Activated CD4-positive, alpha-beta memory T cell treated with anti-CD3 and anti-CD28 coated beads for 36 hours (primary cell): ENCODE data around the gene HOXB2. TPM values are rescaled to one million over a fixed set of nuclear protein-coding genes. Genes with fewer than 3 reads are reported as not detected.
"Not testable (repeated sequence)": the region's sequence is repeated elsewhere in the genome, so short reads cannot be mapped to it uniquely, and the experiment has no call there.

Experiments used
- CTCF ChIA-PET: fragments of 350-600 bp; sonication (Branson Sonifier 250); formaldehyde crosslinking; loops from one replicate; lab custom pipeline; 2021; ENCODE audit warnings: antibody characterized with exemption, inconsistent platforms; lab: Charles Lee
- POLR2A ChIA-PET: fragments of 350-600 bp; sonication (Branson Sonifier 250); formaldehyde crosslinking; loops from one replicate; lab custom pipeline; 2021; ENCODE audit warnings: antibody characterized with exemption; lab: Charles Lee
- DNase-seq: peaks from one replicate; pipeline ENCODE4 v3.0.0-alpha.2; 2020
- H3K27ac Mint-ChIP-seq: one replicate; pipeline ENCODE4 v1.8.0; 2021; ENCODE audit warnings: mixed read lengths
- H3K27me3 Mint-ChIP-seq: one replicate; pipeline ENCODE4 v1.8.0; 2021; ENCODE audit warnings: mixed read lengths
- H3K36me3 Mint-ChIP-seq: one replicate; pipeline ENCODE4 v1.8.0; 2021; ENCODE audit warnings: mixed read lengths
- H3K4me1 Mint-ChIP-seq: one replicate; pipeline ENCODE4 v1.8.0; 2021; ENCODE audit warnings: low read depth, mixed read lengths
- H3K4me3 Mint-ChIP-seq: one replicate; pipeline ENCODE4 v1.8.0; 2021; ENCODE audit warnings: mild to moderate bottlenecking, mixed read lengths
- H3K9me3 Mint-ChIP-seq: one replicate; pipeline ENCODE4 v1.8.0; 2021; ENCODE audit warnings: mixed read lengths
- intact Hi-C: fragments of 100-400 bp; cut with micrococcal nuclease; formaldehyde crosslinking; loops from one replicate; pipeline ENCODE4 v1.15.1; 2023
- total RNA-seq, 2 experiments: library from RNA; stranded (reverse); gene quantifications; one replicate each; pipeline ENCODE4 v1.2.3, GENCODE V29; 2021

HOXB2 gene
- total RNA-seq, 2 experiments from 2014 or later: 13.3 to 16.8 TPM

DNA sequence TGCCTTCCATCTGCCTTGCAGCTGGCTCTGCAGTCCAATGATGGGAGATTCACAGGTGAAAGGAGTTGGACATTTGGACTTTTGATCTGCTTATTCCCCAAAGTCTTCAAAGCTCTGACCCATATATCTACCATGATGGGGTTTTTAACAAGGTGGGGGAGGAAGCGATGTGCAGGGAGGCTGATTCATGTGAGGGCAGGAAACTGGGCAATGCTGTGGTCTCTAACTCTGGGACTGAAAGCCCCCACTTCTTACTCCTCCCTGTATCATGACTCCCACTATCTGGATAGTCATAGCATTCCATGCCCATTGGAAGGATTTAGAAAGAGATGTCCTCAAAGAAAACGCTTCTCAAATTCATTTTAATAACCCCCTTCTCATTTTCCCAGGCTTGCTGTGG lies 30.4 kb downstream of the HOXB2 start:
- no peaks in the 10 kb centered on the region for H3K9me3 Mint-ChIP-seq
- intact Hi-C loops: no loop called here
- peaks cover 10% of the 10 kb centered on the region for H3K27me3 Mint-ChIP-seq
- CTCF ChIA-PET: no interaction called here
- no peak overlapping the region for H3K4me3 Mint-ChIP-seq
- peaks cover 34% of the 10 kb centered on the region for H3K4me1 Mint-ChIP-seq
- POLR2A ChIA-PET: no interaction called here
- DNase-seq: no peak
- H3K36me3 Mint-ChIP-seq: no peaks in the 10 kb centered on the region
- H3K27ac Mint-ChIP-seq: no peak overlapping the region

DNA sequence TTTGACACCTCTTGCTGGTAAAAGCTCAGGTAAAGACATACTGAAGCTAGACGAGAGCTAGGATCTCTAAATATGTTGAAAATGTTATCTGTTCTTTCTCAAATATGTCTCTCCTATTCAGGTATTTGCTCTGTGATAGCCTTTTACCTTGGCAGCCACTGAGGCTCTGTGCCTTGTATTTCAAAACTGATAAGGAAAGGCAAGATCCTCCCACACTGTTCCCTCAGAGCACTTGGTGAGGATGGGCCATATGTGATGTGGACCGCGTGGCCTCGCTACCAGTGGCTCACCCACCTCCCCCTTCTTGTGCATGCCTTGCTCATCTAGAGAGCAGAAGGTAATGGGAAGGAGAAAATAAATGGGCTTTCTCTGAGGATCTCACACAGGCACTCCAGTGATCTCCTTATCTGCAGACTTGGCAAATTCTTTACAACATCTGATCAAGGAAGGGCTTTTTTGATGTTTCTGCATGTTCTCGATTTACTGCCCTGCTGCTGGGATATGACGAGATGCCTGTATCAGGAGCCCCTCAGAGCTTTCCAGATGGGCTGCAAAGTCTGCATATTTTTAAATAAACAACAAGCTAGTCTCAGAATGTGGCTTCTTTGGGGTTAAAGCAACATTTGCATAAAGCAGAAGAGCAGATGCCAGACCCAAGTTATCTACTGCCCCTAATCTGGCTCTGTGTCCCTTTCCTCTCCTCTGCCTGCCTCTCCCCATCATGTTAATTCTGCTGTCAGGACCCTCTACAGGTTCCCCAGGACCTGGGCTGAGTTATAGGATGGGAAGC lies 31.0 kb downstream of the HOXB2 start:
- H3K27me3 Mint-ChIP-seq: peaks cover 10% of the 10 kb centered on the region
- H3K4me3 Mint-ChIP-seq: no peak overlapping the region
- H3K36me3 Mint-ChIP-seq: no peaks in the 10 kb centered on the region
- ChIA-PET CTCF (interaction anchor here (1.3 kb wide), 1 partner anchor 21 kb away, joined by 6 read pairs; no protein-coding TSS in a partner anchor), POLR2A (interaction anchor here (0.5 to 1.2 kb wide), 2 partner anchors 29 to 828 kb away, joined by 3 read pairs; no protein-coding TSS in a partner anchor)
- H3K27ac Mint-ChIP-seq: no peak overlapping the region
- H3K9me3 Mint-ChIP-seq: no peaks in the 10 kb centered on the region
- H3K4me1 Mint-ChIP-seq: peaks cover 34% of the 10 kb centered on the region
- DNase-seq: no peak
- intact Hi-C loops: no loop called here

- peak; percentile 27 for DNase-seq
- Mint-ChIP-seq H3K27me3 (peaks cover 10% of the 10 kb centered on the region), H3K36me3 (no peaks in the 10 kb centered on the region), H3K4me3 (peak overlapping the region; percentile 25), H3K4me1 (peaks cover 36% of the 10 kb centered on the region), H3K9me3 (no peaks in the 10 kb centered on the region), H3K27ac (no peak overlapping the region)
- ChIA-PET POLR2A (interaction anchor here (0.5 to 1.2 kb wide), 2 partner anchors 30 to 829 kb away, joined by 3 read pairs; no protein-coding TSS in a partner anchor), CTCF (interaction anchor here (0.7 to 1.3 kb wide), 2 partner anchors 21 to 56 kb away, joined by 4 to 6 read pairs; no protein-coding TSS in a partner anchor)
- intact Hi-C loops: no loop called here
These were observed 31.8 kb downstream of the HOXB2 start for GRCh38 chr17:48513097-48513496.

GRCh38 chr17:48510761-48511604 lies 33.9 kb downstream of the HOXB2 start:
- peak overlapping the region; percentile 77 for H3K27ac Mint-ChIP-seq
- peak overlapping the region; percentile 29 for H3K4me3 Mint-ChIP-seq
- H3K27me3 Mint-ChIP-seq: peaks cover 5% of the 10 kb centered on the region
- DNase-seq: peak; percentile 62
- peaks cover 41% of the 10 kb centered on the region for H3K4me1 Mint-ChIP-seq
- no peaks in the 10 kb centered on the region for H3K36me3 Mint-ChIP-seq
- POLR2A ChIA-PET: interaction anchor here (0.6 to 1.5 kb wide), 5 partner anchors 9 to 792 kb away, joined by 3 to 4 read pairs (median 4); no protein-coding TSS in a partner anchor
- H3K9me3 Mint-ChIP-seq: no peaks in the 10 kb centered on the region
- CTCF ChIA-PET: interaction anchor here (0.8 to 1.4 kb wide), 2 partner anchors 126 to 168 kb away, joined by 3 to 5 read pairs; no protein-coding TSS in a partner anchor
- intact Hi-C loops: loop anchor here (1.0 to 2.0 kb wide), 3 partner anchors 18 to 52 kb away; no protein-coding TSS in a partner anchor

DNA sequence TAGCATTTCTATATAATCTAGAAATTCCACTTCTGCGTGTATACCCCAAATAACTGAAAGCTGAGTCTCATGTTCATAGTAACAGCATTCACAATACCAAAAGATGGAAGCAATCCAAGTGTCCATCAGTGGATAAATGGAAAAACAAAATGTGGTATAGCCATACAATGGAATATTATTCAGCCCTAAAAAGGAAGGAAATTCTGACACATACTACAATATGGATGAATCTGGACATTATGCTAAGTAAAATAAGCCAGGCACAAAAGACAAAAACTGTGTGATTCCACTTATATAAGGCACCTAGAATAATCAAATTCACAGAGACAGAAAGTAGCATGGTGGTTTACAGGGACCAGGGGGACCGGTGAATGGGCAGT lies 34.5 kb downstream of the HOXB2 start:
- H3K27ac Mint-ChIP-seq: peak overlapping the region; percentile 13

GRCh38 chr17:48509708-48510107 lies 35.2 kb downstream of the HOXB2 start:
- ChIA-PET CTCF (interaction anchor here (0.6 to 0.9 kb wide), 2 partner anchors 157 to 159 kb away, joined by 3 read pairs; no protein-coding TSS in a partner anchor), POLR2A (interaction anchor here (1.5 kb wide), 1 partner anchor 10 kb away, joined by 3 read pairs; no protein-coding TSS in a partner anchor)
- H3K4me1 Mint-ChIP-seq: peaks cover 50% of the 10 kb centered on the region
- H3K27me3 Mint-ChIP-seq, H3K9me3 Mint-ChIP-seq, H3K36me3 Mint-ChIP-seq, H3K27ac Mint-ChIP-seq, H3K4me3 Mint-ChIP-seq, DNase-seq: not testable (repeated sequence)
- intact Hi-C loops: loop anchor here (2.0 kb wide), 2 partner anchors 17 to 39 kb away; no protein-coding TSS in a partner anchor

More for the DNA sequence above, 34.5 kb downstream of the HOXB2 start:
- Mint-ChIP-seq H3K27me3 (peaks cover 2% of the 10 kb centered on the region), H3K4me1 (peaks cover 47% of the 10 kb centered on the region), H3K36me3 (no peaks in the 10 kb centered on the region), H3K9me3 (no peaks in the 10 kb centered on the region), H3K4me3 (no peak overlapping the region)
- ChIA-PET CTCF (interaction anchor here (0.6 to 1.4 kb wide), 3 partner anchors 126 to 159 kb away, joined by 3 to 5 read pairs (median 3); no protein-coding TSS in a partner anchor), POLR2A (interaction anchor here (1.5 kb wide), 1 partner anchor 10 kb away, joined by 3 read pairs; no protein-coding TSS in a partner anchor)
- intact Hi-C loops: loop anchor here (2.0 kb wide), 2 partner anchors 18 to 38 kb away; no protein-coding TSS in a partner anchor
- DNase-seq: no peak

- ChIA-PET CTCF (interaction anchor here (1.1 to 1.6 kb wide), 5 partner anchors 13 to 198 kb away, joined by 3 to 5 read pairs (median 4); no protein-coding TSS in a partner anchor), POLR2A (no interaction called here)
- no peak overlapping the region for H3K4me3 Mint-ChIP-seq
- no peaks in the 10 kb centered on the region for H3K36me3 Mint-ChIP-seq
- peak overlapping the region; percentile 18 for H3K27ac Mint-ChIP-seq
- H3K9me3 Mint-ChIP-seq: no peaks in the 10 kb centered on the region
- H3K4me1 Mint-ChIP-seq: peaks cover 26% of the 10 kb centered on the region
- no peak for DNase-seq
- no peaks in the 10 kb centered on the region for H3K27me3 Mint-ChIP-seq
- intact Hi-C loops: no loop called here
These were observed 38.7 kb downstream of the HOXB2 start for GRCh38 chr17:48506246-48506645.

DNA sequence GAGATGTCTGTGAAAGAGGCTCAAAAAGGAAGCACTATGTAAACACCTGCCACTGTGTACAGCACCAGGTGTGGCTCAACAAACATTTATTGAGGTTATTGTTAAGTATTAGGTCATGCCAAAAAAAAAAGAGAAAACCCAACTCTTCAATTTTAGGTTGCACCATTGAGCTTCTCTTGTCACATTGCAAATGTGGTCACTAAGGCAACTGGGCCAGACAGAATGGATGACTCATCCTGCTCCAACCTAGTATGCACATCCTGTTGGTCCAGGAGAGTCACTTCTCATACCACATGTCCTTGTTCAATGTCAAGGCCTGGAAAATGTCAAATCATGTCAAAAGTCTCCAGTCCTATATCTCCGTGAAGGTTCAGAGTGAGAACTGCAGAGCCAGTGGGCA lies 39.1 kb downstream of the HOXB2 start:
- CTCF ChIA-PET: interaction anchor here (1.1 to 1.6 kb wide), 5 partner anchors 14 to 198 kb away, joined by 3 to 5 read pairs (median 4); no protein-coding TSS in a partner anchor
- Mint-ChIP-seq H3K27me3 (no peaks in the 10 kb centered on the region), H3K9me3 (no peaks in the 10 kb centered on the region), H3K27ac (peak overlapping the region; percentile 18), H3K4me1 (peaks cover 22% of the 10 kb centered on the region), H3K36me3 (no peaks in the 10 kb centered on the region), H3K4me3 (no peak overlapping the region)
- peak; percentile 72 for DNase-seq
- intact Hi-C loops: no loop called here
- POLR2A ChIA-PET: no interaction called here

GRCh38 chr17:48504953-48505352 lies 40.0 kb downstream of the HOXB2 start:
- peaks cover 16% of the 10 kb centered on the region for H3K4me1 Mint-ChIP-seq
- intact Hi-C loops: no loop called here
- no peak overlapping the region for H3K27ac Mint-ChIP-seq
- POLR2A ChIA-PET: no interaction called here
- H3K36me3 Mint-ChIP-seq: no peaks in the 10 kb centered on the region
- no peak for DNase-seq
- CTCF ChIA-PET: interaction anchor here (1.4 to 2.0 kb wide), 2 partner anchors 13 to 197 kb away, joined by 3 to 10 read pairs; no protein-coding TSS in a partner anchor
- H3K9me3 Mint-ChIP-seq: no peaks in the 10 kb centered on the region
- H3K4me3 Mint-ChIP-seq: no peak overlapping the region
- H3K27me3 Mint-ChIP-seq: no peaks in the 10 kb centered on the region

DNA sequence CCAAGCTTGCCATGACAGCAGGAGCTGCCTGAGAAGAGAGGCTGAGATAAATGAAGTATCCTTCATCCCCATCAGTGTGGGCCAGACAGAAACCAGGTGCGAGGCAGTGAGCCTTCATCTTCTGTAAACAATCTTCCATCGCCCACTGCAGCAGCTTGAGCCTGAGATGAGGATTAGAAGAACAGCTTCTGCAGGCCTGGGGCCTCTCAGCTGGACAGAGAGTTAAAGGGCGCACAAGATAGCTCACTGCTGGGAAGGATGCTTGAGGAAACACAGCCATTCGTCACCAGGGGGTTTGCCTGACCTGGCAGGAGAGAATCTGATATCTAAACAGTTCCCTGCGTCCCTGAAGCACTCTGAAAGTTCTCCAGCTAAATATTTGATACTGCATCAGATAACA lies 41.2 kb downstream of the HOXB2 start:
- H3K4me3 Mint-ChIP-seq: no peak overlapping the region
- intact Hi-C loops: no loop called here
- H3K27me3 Mint-ChIP-seq: no peaks in the 10 kb centered on the region
- ChIA-PET POLR2A (no interaction called here), CTCF (interaction anchor here (2.0 kb wide), 1 partner anchor 11 kb away, joined by 10 read pairs; no protein-coding TSS in a partner anchor)
- H3K9me3 Mint-ChIP-seq: no peaks in the 10 kb centered on the region
- H3K36me3 Mint-ChIP-seq: no peaks in the 10 kb centered on the region
- no peak overlapping the region for H3K27ac Mint-ChIP-seq
- peaks cover 16% of the 10 kb centered on the region for H3K4me1 Mint-ChIP-seq
- no peak for DNase-seq

DNA sequence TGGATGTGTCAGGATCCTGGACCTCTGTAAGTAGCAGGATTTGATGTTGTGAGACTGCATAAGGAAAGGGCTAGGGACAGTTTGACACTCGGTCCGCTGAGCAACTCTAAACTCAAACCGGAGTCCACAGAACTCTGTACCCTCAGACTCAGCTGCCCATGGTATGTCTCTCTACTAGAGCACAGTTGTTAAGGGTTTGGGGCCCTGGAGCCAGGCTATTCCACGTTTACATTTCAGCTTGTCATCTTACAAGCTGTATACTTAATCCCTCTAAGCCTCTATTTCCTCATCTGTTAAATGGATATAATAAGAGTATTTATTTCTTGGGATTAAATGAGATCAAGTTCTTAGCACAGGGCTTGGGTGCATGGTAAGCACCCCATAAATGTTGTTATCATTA lies 42.0 kb downstream of the HOXB2 start:
- Mint-ChIP-seq H3K4me1 (peaks cover 14% of the 10 kb centered on the region), H3K36me3 (no peaks in the 10 kb centered on the region), H3K9me3 (no peaks in the 10 kb centered on the region), H3K4me3 (no peak overlapping the region), H3K27me3 (no peaks in the 10 kb centered on the region), H3K27ac (no peak overlapping the region)
- POLR2A ChIA-PET: no interaction called here
- DNase-seq: no peak
- CTCF ChIA-PET: interaction anchor here (0.5 to 2.0 kb wide), 2 partner anchors 11 to 219 kb away, joined by 3 to 10 read pairs; no protein-coding TSS in a partner anchor
- intact Hi-C loops: no loop called here
